Activated CD8-positive, alpha-beta memory T cell treated with anti-CD3 and anti-CD28 coated beads, Interleukin-2, amount 50 U/mL, for 48 hours (primary cell): Measurements from ENCODE around the gene DLST.

ENCODE experiments used
- DNase-seq: peaks from one replicate; pipeline ENCODE4 v3.0.0-alpha.2; 2020

Gene DLST

DNA sequence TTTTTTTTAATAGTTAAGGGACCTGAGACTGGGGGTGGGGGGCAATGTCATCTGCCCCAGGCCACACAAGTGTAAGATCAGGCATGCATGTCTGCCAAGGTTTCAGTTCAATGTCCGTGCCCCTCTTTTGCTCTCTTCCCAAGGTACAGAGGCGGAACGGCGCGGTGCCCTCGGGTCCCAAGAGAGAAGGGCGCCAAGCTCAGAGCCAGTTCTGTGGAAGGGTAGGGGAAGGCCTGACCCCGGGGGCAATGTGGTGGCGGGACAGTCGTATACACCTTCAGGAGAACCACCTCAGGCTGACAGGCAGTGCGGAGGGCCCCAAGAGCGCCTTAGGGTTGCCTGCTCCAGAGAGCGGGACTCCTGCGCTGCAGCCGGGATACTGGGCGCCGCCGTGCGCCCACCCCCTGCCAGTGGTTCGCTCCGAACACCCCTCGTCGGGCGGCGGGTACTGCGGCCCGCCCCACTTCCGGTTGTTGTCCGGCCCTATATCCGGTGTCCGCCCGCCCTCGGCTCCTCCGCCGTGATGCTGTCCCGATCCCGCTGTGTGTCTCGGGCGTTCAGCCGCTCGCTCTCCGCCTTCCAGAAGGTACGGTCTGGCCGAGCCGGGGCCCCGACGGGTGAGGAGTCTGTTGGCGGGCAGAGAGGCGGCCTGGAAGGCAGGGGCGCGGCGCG is at the start of gene DLST:
Gene DLST (plus strand): TSS at position 486 of the 672 bp plus-strand sequence. CDS start 38 bp downstream, at position 524.
- DNase-seq, result peak; percentile 96

DNA sequence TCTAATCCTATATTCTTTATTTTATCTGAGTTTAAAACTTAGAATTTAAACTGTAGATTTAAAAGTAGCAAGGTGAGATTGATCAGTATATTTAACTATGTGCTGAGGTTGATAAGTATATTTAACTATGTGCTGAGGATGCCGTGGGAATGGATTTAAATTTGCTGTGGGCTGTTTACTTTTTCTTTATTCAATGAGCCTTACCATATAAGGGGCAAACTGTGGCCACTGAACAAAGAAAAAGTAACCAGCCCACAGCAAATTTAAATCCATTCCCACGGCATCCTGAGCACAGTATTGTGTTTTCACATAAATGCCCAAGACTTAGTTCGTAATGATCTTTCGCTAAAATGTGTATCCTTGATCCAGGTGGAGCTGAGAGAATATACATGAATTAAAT is 48.9 kb upstream of the DLST start:
- no peak for DNase-seq

DNA sequence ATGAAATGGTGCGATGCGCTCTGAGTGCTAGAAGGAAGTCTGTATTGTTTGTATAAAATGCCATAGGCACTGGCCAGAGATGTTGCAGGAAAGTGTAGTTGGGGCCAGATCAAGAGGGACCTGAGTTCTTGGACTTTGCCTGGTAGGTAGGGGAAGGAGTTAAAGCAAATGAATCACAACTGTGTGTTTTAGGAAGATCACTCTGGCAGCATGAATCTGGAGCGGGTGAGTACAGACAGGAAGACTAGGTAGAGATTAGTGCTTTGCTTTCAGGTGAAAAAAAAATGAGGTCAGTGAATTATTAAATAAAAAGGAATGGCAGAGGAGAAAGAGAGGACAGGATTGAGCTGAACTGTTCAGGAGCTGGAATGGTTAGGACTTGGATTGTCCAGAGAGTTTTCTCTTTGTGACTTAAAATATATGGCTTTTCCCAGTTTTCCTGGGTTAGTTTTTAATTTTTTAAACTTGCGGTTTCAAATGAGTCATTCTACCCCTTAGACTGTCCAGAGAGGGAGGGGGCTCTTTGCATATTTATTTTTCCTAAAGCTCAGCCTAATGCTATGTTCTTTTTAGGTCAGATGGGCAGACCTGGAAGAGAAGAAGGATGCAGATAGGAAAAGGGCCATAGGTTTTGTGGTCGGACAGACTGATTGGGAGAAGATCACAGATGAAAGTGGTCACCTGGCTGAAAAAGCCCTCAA is 46.9 kb upstream of the DLST start:
- no peak for DNase-seq

DNA sequence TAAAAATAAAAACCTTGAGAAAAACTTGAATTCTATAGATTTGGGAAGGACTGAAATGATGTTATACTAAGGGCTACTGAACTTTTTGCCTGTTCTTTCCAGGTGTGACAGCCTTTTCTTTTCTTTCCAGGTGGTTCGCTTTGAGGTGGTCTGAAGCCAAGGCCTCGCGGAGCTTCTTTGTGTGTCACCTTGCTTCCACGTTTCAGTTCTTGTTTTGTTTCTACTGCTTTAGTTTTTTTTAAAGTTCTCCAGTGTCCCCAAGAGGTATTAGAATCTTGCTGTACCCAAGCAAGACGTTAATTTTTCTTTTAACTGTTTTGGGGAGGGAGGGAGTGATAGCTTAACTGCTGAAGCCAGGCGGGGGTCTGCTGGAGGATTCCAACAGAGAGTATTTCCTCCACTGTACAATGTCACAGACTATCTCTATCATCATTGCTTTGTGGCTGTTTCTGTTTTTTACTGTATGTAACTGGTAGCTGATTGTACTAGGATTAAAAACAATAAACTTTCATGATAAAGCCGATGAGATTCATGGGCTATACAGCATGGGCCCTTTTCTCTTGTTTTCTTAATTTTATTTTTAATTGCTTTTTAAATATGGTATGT is 46.0 kb upstream of the DLST start:
- no peak for DNase-seq

DNA sequence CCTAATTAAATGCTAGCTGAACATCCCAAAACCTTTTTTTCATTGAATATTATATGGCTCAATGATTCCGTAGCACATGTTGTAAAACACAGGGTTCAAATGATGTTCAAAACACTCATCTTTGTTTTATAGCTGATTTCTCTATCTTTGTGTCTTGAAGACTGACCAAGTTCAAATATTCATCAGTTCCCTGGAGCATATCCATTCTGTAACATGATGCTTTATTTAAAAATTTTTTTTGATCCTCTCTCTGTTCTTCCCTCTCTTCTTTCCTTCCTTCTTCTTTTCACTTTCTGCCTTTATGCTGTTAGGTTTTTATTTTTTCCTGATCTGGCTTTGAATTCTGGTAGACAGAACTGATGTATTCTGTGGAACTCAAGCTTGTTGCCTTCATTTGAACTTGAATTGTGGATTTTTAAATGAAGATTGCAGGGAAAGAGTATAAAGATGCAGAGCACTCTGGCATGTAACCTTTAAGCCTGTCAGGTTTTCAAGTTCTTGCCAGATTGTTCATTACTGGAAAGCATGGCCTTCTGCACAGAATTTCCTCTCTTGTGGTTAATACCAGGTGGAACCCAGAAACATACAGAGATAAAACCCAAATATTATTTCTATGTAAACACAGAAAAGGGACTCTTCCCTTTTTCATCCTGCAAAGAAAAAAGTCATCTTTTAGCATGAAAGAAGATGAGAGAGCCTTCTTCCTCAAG is 45.3 kb upstream of the DLST start:
- DNase-seq, result no peak

DNA sequence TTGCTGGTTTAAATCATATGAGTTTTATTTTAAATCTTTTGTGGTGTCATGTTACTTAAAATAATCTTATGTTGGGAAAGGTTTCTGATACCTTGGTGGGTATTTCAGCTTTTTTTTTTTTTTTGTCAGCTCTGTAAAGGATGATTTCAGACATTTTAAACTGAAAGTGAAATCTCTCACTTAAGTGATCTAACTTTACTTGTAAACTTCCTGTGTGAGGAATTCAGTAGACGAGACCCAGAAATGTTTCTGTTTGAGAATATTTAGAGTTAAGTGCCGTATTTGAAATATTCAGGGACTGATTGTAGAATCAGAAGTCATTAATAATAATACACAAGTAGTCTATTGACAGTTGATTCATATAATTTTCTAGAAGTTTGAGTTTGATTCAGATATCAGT is 43.5 kb upstream of the DLST start:
- DNase-seq, result no peak

DNA sequence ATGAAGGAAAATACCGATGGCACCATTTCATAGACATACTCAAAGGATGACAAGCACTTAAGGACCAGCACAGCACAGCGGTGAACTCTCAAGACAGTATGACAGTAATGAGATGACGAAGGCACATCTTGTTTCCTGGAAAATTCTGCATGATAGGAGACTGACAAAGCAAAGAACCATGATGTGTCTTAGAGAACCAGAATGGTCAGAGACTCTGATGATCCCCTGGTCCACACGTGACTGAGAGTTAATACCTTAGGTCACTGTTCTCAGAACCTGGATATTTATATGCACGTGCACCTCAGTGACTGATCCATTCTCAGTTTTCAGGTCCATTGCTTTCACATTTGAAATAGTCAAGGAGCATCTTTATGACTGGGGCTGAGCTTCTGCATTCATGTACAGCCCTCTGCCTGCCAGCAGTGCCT is 41.1 kb upstream of the DLST start:
- no peak for DNase-seq

DNA sequence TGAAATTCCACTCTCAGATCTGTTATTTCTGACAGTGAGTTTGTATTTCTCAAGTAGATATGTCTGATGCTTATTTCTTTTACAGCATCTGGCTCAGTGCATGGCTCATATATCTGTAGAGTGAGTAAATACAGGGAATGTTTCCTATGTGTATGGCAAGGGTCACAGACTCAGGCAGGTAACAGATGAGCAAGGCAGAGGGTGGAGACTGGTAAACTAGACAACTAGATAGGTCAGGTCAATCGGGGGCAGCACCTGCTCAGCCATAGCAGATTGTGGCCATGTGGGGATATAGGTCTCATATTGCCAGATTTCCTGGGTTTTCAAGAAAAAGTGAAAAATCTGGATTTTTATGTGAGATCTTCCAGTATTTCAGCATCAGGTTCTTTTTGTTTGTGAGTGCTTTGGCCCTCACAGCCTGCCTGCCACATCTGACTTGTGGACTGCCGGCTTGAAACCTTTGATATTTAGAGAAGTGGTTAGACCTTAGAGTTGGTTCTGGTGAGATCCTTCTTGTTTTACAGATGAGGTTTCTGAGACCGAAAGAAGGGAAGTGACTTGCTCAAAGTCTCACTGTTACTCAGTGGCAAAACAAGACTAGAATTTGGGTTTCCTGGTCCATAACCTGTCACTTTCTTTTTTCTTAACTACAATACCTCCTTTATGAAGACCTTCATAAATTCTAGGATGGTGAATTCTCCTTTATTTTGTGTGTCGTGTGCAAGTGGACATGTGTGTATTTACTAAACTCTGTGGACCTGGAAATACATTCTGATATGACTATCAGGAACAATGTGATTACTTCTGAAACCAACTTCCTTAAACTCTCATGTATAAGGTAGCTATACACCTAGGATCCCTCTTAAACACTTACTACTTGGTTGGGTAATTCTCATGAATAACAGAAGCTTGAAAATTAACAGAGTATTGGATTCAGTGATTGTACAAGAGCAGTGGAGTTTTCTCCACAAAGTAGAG is 40.2 kb upstream of the DLST start:
- no peak for DNase-seq

DNA sequence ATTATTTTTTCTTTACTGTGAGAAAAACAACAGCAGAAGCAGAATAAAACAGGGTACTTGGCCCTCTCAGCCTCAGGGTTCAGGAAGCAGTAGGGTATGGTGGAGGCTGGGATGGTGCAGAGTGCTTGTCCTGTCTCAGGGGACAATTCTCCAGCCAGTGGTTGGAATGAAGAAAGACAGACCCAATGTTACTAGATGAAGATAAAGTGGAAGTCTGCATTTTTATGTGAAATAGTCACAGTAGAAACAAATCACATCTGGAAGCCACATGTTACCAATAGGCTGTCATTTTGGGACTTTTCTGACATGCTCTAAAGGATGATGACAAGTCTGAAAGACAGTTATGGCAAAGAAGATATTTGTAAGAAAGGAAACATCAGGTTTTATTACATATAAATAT is 38.1 kb upstream of the DLST start:
- no peak for DNase-seq

DNA sequence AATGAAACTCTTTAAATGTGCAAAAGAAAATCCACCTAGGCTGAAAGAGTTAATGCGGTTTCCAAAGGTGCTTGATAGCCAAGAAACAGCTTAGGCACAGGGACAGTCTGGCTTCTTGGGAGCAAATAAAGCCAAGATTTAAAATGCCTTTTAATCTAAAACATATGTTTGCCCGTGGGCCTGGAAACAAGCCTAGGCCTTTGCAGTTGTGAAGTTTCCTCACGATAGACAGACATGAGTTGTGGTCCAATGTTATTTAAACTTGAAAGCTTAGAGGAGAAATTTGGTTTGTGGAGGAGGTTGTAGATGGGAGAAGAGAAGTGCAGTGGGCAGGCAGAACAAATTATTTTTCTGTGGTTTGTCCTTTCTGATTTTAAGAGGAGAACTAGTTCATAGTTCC is 35.5 kb upstream of the DLST start:
- no peak for DNase-seq

DNA sequence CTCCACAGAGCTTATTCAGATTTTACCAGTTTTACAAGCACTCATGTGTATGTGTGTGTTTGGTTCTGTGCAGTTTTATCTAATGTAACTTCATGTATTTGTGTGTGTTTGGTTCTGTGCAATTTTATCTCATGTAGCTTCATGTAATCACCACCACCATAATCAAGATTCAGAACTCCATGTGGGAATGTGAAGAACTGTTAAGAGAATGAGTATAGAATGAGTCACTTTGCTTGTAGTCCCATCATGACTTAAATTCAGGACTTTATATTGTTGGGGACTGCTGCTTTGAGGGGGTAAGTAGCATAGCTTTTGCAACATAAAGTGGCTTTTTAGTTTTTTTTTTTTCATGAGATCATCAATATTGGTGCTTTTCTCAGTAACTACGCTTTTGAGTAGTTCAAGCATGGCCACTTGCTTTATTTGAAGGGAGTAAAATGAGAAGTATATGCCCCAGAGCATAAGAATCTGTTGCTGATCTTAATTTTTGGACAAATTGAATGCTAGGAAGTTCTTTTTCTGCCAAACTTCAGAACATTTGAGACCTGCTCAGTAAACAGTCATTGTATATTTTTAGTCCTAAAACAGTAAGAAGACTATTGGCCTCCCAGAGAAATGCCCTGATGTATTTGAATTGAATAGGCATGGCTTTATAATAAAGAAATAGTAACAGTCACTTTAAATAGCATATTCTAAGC is 34.6 kb upstream of the DLST start:
- no peak for DNase-seq

DNA sequence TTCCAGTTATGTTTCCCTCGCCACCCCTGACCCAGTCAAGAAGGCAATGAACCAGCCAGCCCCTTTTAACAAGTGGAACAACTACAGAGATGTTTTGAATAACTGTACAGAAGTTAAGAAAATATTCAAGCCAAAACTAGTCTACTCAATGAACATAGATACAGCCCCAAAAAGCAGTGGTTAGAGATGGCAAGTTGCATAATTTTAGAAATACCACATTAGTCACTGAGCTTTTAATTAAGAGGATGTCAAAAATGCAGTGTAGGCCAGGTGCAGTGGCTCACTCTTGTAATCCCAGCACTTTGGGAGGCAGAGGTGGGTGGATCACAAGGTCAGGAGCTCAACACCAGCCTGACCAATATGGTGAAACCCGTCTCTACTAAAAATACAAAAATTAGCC is 32.9 kb upstream of the DLST start:
- no peak for DNase-seq

DNA sequence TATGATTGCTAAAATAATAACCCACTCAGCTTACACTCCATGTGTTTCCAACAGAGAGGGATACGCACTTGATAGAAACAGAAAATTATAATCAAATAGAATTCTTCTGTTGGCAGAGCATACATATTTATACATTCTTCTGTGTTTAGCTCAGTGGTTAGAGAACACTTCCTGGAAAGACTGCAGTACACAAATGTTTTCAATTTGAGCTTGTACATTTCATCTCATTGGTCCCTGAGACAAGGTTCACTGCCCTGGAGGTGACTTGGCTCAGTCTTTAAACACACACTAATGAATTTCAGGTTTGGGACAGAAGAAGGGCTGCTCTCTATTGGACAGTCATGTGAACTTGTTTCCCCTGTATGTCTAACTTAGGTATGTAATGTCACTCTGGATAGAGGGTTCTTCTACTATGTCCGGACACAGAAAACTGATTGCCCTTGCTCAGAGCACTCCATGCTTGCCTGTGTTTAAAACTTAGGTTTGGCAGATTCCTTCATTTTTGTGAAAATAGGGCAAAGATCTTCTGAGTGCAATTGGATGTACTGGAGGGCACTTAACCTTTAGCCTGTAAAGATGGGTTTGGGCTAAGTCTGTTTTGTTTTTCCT is 28.7 kb upstream of the DLST start:
- no peak for DNase-seq

DNA sequence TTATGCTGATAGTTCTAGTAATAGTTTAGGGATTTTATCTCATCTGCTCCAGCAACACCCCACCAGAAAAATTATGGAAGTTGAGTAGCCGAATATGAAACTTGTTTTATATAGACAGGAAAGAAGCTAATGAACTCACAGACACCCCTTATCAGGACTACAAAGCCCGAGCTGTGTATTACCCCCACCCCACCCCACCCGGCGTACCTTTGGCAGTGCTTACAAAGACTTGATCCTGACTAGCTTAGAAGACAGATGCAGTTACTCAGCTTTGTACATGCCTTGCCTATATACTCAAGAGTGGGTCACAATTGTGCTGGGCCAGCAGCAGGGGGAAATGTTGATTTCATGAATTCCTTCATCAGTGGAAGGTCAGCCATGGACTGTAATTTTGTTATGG is 28.1 kb upstream of the DLST start:
- no peak for DNase-seq

DNA sequence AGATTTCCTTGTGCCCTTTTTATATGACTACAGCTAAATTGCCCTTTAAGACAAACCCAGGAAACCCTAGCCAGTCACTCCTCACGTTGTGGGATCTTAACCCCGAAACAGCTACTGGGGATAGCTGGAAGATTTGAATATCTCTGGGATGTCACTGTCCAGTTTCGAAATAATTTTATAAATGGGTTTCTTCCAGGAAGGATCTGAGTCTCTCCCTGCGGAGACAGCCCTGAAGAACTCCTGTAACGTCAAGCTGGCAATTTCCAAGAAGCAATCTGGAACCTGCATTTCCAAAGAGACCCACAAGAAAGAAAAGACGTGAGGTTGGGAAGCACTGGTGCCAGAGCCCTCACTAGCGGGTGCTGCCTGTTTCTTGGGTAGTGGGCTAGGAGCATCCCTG is 26.7 kb upstream of the DLST start:
- no peak for DNase-seq

DNA sequence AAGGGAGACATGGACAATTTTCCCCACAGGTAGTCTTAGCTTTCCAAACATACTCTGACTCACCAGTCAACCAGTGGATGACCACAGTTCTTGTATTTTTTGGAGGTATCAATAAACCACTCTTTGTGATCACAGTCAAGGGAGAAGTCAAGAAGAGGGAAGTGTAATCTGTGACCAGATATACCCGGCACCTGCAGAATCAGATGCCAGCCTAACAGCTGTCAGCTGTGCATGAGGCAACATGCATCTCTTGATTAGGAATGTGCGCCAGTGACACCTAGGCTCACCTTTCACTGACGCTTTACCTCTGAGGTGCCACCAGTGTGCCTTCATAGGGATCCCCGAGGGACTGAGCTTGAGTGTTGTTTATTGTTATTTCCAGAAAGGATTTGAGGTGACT is 25.8 kb upstream of the DLST start:
- no peak for DNase-seq

DNA sequence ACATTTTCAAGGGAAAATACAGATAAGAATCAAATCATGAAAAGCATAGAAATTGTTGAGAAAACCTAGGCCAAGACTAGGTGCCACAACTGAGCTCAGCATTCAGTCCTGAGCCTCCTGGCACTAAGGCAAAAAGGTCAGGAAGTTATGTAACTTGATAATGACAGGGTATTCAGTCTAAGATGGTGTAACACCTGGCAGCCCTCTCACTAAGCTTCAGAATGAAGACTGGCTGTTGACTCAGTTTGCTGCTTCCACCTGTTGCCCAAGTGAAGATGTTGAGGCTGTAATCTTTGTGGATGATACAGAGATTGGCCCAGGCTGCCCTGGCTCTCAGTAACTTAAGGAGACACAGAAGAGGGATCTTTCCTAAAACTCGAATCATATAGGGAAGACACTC is 25.4 kb upstream of the DLST start:
- no peak for DNase-seq

DNA sequence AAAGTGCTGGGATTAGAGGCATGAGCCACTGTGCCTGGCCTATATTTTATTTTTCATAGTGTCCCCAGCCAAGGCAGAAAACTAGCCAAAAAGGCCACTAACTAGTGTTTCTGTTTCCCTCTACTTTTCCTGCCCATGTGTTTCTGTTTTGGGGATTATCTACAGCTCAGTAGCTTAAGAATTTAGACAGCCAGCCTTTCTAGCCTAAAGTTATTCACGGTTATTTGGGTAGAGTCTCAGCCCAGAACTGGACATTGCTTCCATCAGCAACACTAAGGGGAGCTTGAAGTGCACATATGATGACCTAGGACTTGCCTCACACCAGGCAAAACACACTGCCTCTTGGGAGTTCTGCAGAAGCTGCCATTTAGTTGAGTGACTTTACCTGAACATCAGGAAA is 23.7 kb upstream of the DLST start:
- DNase-seq, result no peak

DNA sequence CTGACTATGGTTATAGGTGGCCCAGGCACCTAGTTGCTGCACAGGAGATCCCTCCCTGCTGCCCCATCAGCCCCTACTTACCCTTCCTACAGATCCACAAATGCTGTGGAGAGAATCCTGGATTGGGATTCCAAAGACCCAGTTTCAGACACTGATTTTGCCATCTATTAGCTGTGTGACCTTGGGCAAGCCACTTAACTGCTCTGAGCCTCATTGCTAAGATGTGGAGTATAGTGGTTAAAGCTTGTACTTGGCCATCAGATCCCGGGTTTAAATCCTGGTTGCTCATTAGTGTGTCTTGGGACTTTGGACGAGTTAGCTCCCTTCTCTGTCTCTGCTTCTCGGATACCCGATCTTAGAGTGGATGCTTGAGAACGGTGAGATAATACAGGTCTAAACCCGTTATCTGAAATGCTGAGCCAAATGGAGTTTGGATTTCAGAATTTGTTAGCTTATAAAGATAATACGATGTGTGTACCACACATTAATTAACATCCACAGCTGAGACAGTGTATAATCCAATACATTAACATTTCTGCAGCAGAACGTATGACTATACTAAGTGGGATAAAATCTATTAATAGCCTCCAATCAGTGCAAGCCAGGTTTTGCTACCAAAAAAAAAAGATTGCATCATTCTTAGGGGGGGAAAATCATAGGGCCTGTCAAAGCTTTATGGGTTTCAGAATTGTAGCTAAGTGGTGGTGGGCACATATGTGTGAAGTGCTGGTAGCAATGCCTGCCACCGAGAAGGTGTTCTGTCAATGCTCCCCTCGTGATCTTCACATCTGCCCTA is 21.8 kb upstream of the DLST start:
- no peak for DNase-seq

DNA sequence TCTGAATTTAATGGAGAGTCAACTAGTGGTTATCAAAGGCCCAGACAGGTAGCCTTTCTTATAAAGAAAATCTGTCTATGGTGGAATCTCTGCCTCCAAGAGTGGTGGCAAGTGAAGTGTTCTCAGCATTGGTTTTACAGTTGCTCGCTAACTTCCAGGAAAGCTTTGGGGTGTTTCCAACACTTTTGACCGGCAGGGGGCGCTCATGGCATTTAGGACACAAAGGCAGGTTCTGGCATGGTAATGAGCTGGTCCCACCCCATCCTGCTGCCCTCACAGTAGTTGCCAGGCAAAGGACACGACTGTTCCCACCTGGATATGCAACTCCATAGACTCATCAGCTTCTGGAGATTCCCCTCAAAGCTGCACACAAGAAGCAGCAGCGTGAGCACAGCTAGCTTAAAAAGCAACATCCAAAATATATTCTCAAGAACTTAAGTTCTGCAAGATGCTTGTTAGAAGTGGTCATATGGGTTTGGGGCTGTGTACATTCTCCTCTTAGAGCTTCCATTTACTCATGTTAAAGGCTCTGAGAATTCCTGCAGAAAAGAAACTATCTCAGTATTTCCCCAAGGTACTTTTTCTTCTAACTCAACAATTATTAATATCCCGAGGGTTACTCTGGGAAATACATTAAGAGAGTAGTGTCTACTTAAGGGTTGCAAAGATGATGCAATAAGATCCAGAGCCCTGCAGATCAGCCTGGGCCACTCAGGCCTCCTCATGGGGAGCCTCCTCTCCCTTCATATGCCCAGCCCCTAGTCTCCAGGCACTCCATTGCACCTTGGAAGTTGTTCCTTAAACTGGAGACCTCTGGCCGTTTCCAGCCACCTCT is 20.6 kb upstream of the DLST start:
- peak; percentile 100 for DNase-seq
